ENCODE results near the gene SPAG8. TPM values are rescaled to one million over a fixed set of nuclear protein-coding genes. Genes with fewer than 3 reads are reported as not detected.

Gene SPAG8
- total and polyA plus RNA-seq, 9 of the 15 experiments (the other 6 are each of a cell fraction or from before 2014, with no cell fraction given), result 0.03 to 0.47 (median 0.21) TPM

DNA sequence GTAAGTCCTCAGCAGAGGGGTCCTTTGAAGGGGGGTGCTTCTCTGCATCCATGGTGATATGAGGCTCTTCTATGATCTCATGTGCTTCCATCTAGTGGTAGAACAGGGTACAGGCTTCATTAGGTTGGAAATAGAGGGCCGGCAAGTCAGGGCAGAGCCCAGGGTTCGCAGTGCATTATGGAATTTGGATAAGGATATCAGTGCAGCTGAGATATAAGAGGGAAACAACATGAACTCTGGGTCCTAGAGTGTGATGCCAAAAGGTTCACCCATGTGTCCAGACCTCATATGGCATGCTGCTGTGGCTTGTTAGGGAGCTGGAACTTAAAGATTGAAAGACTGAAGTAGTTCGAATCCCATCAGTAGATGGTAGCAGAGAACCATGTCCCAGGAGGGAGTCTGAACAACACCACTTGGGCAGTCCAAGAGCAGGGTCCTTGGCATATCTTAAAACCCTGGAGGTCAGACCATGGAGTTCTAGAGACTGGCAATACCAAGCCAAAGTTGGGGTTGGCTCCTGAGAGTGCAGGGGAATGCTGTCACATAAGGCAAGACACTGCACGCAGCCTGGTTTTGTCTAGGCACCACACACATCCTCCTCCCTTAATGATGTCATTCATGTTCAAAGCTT is 14.1 kb upstream of the SPAG8 start:
- ATAC-seq, result peak; percentile 73
- peak overlapping the region; percentile 62 for H2AFZ ChIP-seq (ENCODE audit: low read depth, low read length)
- no peak overlapping the region for H3K9ac ChIP-seq (ENCODE audit: insufficient read depth in 1 of 2, low read depth in 2 of 2, low read length in 2 of 2)
- peak; percentile 45 to 62 (median 46) for DNase-seq (ENCODE audit: extremely low read depth in 1 of 4, low spot score in 3 of 4)
- 18% methylated on average over 4 of the region's 4 CpGs for WGBS (ENCODE audit: insufficient coverage, low coverage, missing lambda C conversion rate)
- H3K9me1 ChIP-seq (ENCODE audit: control insufficient read depth, insufficient read depth, low read length), result no peaks in the 10 kb centered on the region
- no peaks in the 10 kb centered on the region for H3K79me2 ChIP-seq (ENCODE audit: control insufficient read depth, insufficient read depth, low read length)
- no peaks in the 10 kb centered on the region for H3K36me3 ChIP-seq (ENCODE audit: control insufficient read depth, insufficient read depth, low read length)
- CTCF ChIA-PET (ENCODE audit: low intra/inter-chr PET ratio), result interaction anchor here (0.6 to 2.4 kb wide), 5 partner anchors 36 to 502 kb away, joined by 3 to 19 read pairs (median 5); no protein-coding TSS in a partner anchor
- H3K4me2 ChIP-seq (ENCODE audit: insufficient read depth, low read length), result no peak overlapping the region
- in situ Hi-C loops (cut with MboI) (no loop called here), intact Hi-C loops (cut with micrococcal nuclease) (loop anchor here (1.0 to 2.0 kb wide), 2 partner anchors 36 to 57 kb away; no protein-coding TSS in a partner anchor)
- no peaks in the 10 kb centered on the region for H4K20me1 ChIP-seq (replicated peaks; ENCODE audit: control insufficient read depth, insufficient read depth, low read length)
- no TSS peak for BruUV-seq (replicated peaks)
- POLR2A ChIA-PET, result interaction anchor here (0.9 kb wide), 1 partner anchor 168 kb away, joined by 3 read pairs; the partner anchor contains the start of genes CCDC107 and RMRP
- H3K27ac ChIP-seq (ENCODE audit: extremely low read depth, low read depth, low read length), result no peak overlapping the region
- H3K9me3 ChIP-seq (replicated peaks; ENCODE audit: control insufficient read depth, insufficient read depth, low read depth, low read length), result no peaks in the 10 kb centered on the region
- peaks cover 0 to 12% of the 10 kb centered on the region in 2 experiments; a peak in 3 of 5 replicates for H3K4me1 ChIP-seq (replicated peaks in 1 of 2; ENCODE audit: control insufficient read depth in 2 of 2, insufficient read depth in 2 of 2, low read length in 2 of 2)
- peak; percentile 84 for FAIRE-seq
- H3K4me3 ChIP-seq, result no peak overlapping the region
- H3K27me3 ChIP-seq (ENCODE audit: control insufficient read depth in 2 of 2, insufficient read depth in 2 of 2, low read length in 2 of 2), result no peaks in the 10 kb centered on the region
- peak; percentile 33; the same call in 1 of the 2 replicates for TF ChIP-seq RFX1 (IDR thresholded peaks at IDR 0.05)
- peak; percentile 47 to 54 for TF ChIP-seq RAD21 (CRISPR knock-in tag; conservative IDR thresholded peaks at IDR 0.05 in 1 of 2, IDR thresholded peaks at IDR 0.05 in 1 of 2)
- TF ChIP-seq, protein P1, sequence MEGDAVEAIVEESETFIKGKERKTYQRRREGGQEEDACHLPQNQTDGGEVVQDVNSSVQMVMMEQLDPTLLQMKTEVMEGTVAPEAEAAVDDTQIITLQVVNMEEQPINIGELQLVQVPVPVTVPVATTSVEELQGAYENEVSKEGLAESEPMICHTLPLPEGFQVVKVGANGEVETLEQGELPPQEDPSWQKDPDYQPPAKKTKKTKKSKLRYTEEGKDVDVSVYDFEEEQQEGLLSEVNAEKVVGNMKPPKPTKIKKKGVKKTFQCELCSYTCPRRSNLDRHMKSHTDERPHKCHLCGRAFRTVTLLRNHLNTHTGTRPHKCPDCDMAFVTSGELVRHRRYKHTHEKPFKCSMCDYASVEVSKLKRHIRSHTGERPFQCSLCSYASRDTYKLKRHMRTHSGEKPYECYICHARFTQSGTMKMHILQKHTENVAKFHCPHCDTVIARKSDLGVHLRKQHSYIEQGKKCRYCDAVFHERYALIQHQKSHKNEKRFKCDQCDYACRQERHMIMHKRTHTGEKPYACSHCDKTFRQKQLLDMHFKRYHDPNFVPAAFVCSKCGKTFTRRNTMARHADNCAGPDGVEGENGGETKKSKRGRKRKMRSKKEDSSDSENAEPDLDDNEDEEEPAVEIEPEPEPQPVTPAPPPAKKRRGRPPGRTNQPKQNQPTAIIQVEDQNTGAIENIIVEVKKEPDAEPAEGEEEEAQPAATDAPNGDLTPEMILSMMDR (IDR thresholded peaks at IDR 0.05 in 2 of 3, conservative IDR thresholded peaks at IDR 0.05 in 1 of 3; ENCODE audit: insufficient read depth in 2 of 3, low read depth in 1 of 3, low read length in 3 of 3), result peak; percentile 60 to 73 (median 63)
- TF ChIP-seq, protein P2, sequence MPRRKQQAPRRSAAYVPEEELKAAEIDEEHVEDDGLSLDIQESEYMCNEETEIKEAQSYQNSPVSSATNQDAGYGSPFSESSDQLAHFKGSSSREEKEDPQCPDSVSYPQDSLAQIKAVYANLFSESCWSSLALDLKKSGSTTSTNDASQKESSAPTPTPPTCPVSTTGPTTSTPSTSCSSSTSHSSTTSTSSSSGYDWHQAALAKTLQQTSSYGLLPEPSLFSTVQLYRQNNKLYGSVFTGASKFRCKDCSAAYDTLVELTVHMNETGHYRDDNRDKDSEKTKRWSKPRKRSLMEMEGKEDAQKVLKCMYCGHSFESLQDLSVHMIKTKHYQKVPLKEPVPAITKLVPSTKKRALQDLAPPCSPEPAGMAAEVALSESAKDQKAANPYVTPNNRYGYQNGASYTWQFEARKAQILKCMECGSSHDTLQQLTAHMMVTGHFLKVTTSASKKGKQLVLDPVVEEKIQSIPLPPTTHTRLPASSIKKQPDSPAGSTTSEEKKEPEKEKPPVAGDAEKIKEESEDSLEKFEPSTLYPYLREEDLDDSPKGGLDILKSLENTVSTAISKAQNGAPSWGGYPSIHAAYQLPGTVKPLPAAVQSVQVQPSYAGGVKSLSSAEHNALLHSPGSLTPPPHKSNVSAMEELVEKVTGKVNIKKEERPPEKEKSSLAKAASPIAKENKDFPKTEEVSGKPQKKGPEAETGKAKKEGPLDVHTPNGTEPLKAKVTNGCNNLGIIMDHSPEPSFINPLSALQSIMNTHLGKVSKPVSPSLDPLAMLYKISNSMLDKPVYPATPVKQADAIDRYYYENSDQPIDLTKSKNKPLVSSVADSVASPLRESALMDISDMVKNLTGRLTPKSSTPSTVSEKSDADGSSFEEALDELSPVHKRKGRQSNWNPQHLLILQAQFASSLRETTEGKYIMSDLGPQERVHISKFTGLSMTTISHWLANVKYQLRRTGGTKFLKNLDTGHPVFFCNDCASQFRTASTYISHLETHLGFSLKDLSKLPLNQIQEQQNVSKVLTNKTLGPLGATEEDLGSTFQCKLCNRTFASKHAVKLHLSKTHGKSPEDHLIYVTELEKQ (CRISPR knock-in tag; IDR thresholded peaks at IDR 0.05), result no peak
- TF ChIP-seq SMC3 (conservative IDR thresholded peaks at IDR 0.05; ENCODE audit: insufficient read depth, low read depth, low read length), result peak; percentile 38; the same call in 1 of the 2 replicates
- TF ChIP-seq TRIM24 (IDR thresholded peaks at IDR 0.05), result no peak
- 0 out of 2 replicates have a peak, but pooled peaks have one; percentile 23 for TF ChIP-seq CTBP1 (IDR thresholded peaks at IDR 0.05; ENCODE audit: borderline replicate concordance)

All from K562 (cell line).